ENCODE data around the gene RAB7B.

RAB7B gene

GRCh38 chr1:206048582-206048981 lies 45.4 kb upstream of the RAB7B start:
- no peak for TF ChIP-seq CTCF (IDR thresholded peaks at IDR 0.05)
- H3K4me1 ChIP-seq (ENCODE audit: control insufficient read depth in 1 of 2, insufficient read depth in 1 of 2, low read depth in 1 of 2, low read length in 1 of 2), result peaks cover 0 to 4% of the 10 kb centered on the region in 2 experiments
- no peaks in the 10 kb centered on the region for H3K27me3 ChIP-seq
- no peak overlapping the region for H3K4me3 ChIP-seq (ENCODE audit: low read depth in 1 of 2, low read length in 1 of 2)
- no peak overlapping the region for H3K27ac ChIP-seq
- no peaks in the 10 kb centered on the region for H3K9me3 ChIP-seq
- H3K36me3 ChIP-seq, result no peaks in the 10 kb centered on the region

- TF ChIP-seq CTCF (IDR thresholded peaks at IDR 0.05), result no peak
- H3K36me3 ChIP-seq, result no peaks in the 10 kb centered on the region
- no peaks in the 10 kb centered on the region for H3K27me3 ChIP-seq
- no peak overlapping the region for H3K27ac ChIP-seq
- peaks cover 0 to 4% of the 10 kb centered on the region in 2 experiments for H3K4me1 ChIP-seq (ENCODE audit: control insufficient read depth in 1 of 2, insufficient read depth in 1 of 2, low read depth in 1 of 2, low read length in 1 of 2)
- H3K9me3 ChIP-seq, result no peaks in the 10 kb centered on the region
- no peak overlapping the region for H3K4me3 ChIP-seq (ENCODE audit: low read depth in 1 of 2, low read length in 1 of 2)
Measured at GRCh38 chr1:206047271-206047670, 44.1 kb upstream of the RAB7B start.

- Histone ChIP-seq H3K36me3 (no peaks in the 10 kb centered on the region), H3K4me1 (ENCODE audit: control insufficient read depth in 1 of 2, insufficient read depth in 1 of 2, low read depth in 1 of 2, low read length in 1 of 2) (no peaks in the 10 kb centered on the region), H3K4me3 (ENCODE audit: low read depth in 1 of 2, low read length in 1 of 2) (no peak overlapping the region), H3K27me3 (no peaks in the 10 kb centered on the region), H3K9me3 (no peaks in the 10 kb centered on the region), H3K27ac (no peak overlapping the region)
- TF ChIP-seq CTCF (IDR thresholded peaks at IDR 0.05), result no peak
Measured at GRCh38 chr1:206041640-206042039, 38.4 kb upstream of the RAB7B start.

GRCh38 chr1:206040328-206040727 lies 37.1 kb upstream of the RAB7B start:
- H3K27ac ChIP-seq, result no peak overlapping the region
- H3K27me3 ChIP-seq, result peaks cover 3% of the 10 kb centered on the region
- TF ChIP-seq CTCF (IDR thresholded peaks at IDR 0.05), result no peak
- H3K4me1 ChIP-seq (ENCODE audit: control insufficient read depth in 1 of 2, insufficient read depth in 1 of 2, low read depth in 1 of 2, low read length in 1 of 2), result no peaks in the 10 kb centered on the region
- no peaks in the 10 kb centered on the region for H3K9me3 ChIP-seq
- no peak overlapping the region for H3K4me3 ChIP-seq (ENCODE audit: low read depth in 1 of 2, low read length in 1 of 2)
- no peaks in the 10 kb centered on the region for H3K36me3 ChIP-seq

GRCh38 chr1:206039046-206039973 lies 36.1 kb upstream of the RAB7B start:
- H3K9me3 ChIP-seq, result no peaks in the 10 kb centered on the region
- peaks cover 0 to 5% of the 10 kb centered on the region in 2 experiments for H3K4me1 ChIP-seq (ENCODE audit: control insufficient read depth in 1 of 2, insufficient read depth in 1 of 2, low read depth in 1 of 2, low read length in 1 of 2)
- no peak overlapping the region for H3K4me3 ChIP-seq (ENCODE audit: low read depth in 1 of 2, low read length in 1 of 2)
- no peaks in the 10 kb centered on the region for H3K36me3 ChIP-seq
- no peak for TF ChIP-seq CTCF (IDR thresholded peaks at IDR 0.05)
- H3K27ac ChIP-seq, result no peak overlapping the region
- H3K27me3 ChIP-seq, result peaks cover 12% of the 10 kb centered on the region
